ENCODE measurements around the gene AQP9.

The AQP9 gene

DNA sequence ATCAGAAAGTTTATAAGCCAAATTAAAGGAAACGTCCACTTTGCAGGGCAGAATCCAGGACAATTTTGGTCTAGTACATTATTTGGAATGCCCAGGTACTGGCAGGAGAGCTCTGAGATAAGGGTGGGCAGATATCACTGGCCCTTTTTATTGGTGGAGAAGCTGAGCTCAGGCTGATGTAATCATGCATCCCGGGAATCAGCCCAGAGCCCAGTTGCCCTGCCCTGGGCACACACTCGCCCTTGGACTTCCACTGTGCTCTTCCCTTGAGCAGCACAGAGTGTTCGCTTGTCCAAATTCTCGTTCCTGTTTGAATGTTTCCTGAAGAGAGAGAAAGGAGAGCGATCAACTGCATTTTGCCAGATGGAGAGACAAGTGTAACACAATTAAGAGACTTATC, 3.7 kb downstream of the AQP9 start:
- DNase-seq: no peak

DNA sequence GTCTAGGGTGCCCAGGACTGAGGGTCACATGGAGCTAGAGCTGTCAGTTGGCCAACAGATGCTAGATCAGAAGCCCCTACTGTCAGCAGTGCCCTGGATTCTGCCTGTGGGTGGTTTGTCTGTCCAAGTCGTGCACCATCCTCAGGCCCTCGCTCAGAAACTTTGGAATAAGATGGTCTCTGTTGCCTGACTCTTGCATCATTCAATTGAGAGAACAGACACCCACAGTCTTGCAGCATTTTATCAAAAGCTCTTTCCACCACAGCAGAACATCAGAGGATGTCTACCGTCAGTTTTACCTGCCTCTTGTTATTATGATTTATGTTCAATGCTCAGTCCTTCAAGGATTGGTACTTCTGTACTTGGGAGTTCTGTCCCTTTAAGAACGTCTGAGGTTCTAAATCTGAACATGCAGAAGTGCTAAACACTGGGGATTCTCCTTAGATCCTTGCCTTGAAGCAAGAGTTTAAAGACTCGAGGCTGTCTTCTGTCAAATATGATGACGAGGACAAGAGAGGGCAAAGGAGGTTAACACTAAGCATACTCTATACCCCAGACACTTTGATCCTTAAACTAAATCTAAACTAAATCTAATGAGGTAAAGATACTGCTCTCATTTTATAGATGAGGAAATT, 4.8 kb downstream of the AQP9 start:
- no peak for DNase-seq

- DNase-seq: no peak
These were observed 7.4 kb downstream of the AQP9 start for GRCh38 chr15:58145606-58146005.

- no peak for DNase-seq
These were observed 8.0 kb downstream of the AQP9 start for GRCh38 chr15:58146211-58146610.

DNA sequence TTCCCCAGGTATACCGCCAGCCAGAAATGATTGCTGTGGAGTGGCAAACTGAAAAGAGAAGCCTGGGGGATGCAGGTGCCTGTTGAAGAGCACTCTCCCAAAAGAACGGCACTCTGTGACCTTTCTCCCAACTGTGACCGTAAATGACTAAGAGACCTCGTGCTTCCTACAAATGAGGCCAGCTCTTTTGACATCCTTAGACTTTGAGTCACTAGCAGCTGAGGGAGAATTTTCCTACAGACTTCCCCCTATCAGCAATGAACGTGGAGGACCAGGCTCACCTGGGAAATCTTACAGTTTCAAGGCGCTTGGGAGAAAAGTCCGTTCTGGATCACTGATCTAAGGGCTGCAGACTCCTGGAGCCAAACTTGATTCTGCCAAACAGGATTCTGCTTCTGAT, 8.6 kb downstream of the AQP9 start:
- no peak for DNase-seq

- DNase-seq: no peak
These were observed 9.0 kb downstream of the AQP9 start for GRCh38 chr15:58147171-58147611.

DNA sequence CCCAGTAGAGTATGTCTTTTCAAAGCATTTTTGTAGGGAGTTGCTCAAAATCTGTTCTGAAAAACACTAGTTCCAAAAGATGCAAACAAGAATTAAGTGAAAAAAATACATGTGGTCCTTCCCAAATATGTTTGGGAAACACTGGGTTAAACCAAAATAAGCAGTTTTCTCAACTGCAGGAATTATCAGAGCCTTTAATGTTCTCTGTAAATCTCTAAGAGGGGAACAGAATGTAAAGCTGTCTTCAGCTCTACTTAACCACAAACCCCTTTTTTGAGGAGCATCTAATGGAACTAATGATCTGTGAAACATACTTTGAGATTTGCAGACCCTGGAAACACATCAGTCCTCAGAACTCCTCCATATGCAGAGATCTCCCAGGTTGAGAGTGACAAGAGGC, 9.9 kb downstream of the AQP9 start:
- DNase-seq: no peak

DNA sequence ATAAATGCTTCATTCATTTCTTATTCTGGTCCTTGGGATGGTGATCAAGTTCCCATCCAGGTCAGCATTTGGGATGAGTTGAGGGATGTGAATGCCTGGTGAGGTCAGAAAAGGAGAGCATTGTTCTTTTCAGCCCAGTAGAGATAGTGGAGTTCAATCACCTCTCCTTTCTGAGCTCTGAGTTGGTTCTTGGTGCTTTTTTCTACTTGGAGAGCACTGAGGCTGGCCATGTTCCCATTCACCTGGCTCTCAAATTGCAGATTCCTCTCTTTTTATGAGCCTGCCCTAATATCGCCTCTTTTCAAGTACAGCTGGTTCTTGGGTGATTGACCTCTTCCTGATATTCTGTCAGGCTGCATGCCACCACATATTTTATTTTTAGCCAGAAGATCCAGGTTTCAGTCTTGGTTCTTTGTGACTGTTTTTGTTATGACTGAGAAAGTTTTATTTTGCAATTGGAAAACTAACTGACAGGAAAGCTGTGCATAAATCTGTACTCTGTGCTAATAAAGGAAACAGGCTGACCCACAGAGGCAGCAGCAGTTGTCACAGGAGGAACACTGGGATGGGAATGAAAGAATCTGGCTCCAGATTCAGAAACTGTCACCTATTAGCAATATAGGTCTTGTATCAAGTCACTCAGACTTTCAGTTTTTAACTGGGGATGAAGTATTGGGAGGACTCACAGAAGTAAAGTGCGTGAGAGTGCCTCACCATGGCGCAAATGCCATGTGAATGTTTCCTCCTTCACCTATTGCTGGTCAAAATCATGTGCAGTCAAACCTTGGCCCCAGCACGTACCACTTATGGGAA, 10.7 kb downstream of the AQP9 start:
- no peak for DNase-seq

DNA sequence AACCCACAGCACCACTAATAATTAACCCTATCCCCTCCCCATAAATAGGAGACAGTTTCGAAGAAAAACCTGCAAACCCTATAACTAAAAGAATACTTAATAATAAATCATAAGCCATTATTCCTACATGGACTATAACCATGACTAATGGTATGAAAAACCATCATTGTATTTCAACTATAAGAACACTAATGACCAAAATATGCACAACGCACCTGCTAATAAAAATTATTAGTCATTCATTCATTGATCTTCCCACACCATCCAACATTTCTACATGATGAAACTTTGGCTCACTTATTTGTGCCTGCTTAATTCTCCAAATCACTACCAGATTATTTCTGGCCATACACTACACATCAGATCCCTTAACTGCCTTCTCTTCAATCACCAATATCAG, 16.6 kb downstream of the AQP9 start:
- DNase-seq: no peak

GRCh38 chr15:58159827-58160386, 21.7 kb downstream of the AQP9 start:
- DNase-seq: no peak

GRCh38 chr15:58161436-58161930, 23.3 kb downstream of the AQP9 start:
- no peak for DNase-seq

DNA sequence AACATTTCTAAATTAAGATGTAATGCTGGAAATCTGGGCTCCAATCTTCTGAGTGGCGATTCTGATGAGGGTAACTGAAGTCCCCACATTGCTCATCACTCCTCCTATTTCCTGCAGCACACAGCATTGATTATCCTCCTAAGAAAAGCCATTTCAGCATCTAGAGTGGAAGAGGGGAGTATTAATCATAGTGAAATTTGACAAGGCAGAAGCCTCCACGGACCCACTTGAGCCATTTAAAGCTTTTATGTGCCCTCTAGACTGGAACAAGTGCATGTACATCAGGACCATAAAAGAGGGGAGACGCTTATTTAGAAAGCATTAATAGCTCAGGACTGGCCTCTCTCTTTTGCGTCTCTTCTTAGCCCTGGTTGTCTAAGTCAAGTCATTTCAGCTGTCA, 25.8 kb downstream of the AQP9 start:
- DNase-seq: no peak

GRCh38 chr15:58164926-58165325, 26.7 kb downstream of the AQP9 start:
- no peak for DNase-seq

GRCh38 chr15:58165661-58166060, 27.5 kb downstream of the AQP9 start:
- no peak for DNase-seq

DNA sequence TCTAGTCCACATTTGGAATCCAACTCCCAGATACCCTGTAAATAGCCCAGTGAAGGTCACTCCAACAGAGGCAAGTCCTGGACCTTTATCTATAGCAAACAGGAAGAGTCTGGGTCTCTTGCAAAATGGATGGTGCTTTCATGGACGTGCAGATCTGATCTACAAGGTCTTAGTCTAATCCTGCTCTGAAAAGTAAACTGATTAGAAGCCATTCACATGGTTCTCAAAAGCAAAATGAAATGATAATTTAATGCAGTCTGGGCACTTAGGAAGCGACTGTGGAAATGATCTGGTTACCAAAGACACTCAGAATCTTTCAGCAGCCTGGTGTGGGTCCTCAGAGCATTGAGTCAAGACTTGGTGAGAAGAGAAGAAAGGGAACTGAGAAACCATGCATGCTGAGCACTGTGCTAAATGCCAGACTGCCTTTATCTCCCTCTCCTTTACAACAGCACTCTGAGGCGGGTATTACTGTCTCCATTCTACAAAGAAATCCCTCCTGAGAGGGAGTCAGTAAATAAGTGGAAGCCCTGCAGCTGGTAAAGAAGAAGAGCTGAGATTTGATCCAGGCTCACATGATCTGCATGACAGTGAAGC, 29.0 kb downstream of the AQP9 start:
- no peak for DNase-seq

DNA sequence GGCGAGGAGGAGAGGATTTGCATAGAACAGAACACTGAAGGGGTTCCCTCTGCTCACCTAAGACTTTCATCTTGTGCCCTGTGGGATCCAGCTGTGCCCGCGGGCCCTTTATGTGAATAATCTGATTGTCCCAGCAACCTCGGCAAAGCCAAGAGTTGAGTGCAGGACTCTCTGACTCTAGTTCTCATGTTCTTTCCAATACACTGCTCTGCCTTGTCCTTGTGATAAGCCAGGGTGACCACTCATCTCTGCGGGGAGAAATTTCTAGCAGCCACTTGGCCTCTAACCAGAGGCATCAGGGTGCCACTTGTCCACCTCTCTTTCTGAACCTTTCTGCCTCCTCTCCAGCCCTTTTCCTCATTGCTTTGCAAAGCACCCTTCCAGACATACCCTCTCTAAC, 31.8 kb downstream of the AQP9 start:
- no peak for DNase-seq

DNA sequence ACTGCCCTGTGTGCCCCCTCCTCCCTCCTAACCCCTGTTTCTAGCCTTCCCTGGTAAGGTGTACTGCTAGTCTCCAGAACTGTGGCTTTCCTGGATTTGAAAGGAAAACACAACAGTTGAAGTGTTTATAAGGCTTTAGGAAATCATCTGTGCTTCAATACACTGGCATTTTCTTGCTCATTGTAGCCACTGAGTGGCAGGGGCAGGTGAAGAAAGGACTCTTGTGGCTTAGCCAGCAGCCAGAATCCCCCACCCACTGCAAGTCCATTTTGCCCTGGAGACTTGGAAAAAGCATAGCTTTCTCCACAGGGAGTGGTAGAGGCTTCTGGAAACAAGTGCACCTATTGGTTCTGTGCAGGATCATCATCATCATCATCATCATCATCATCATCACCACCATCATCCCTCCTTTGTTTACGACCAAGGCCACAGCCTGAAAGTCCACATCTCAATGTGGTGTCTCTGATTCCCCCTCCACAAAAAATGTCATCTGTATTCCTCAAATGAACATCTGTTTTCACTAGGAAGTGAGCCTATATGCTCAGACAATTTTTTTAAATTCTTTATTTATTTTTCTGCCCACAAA, 33.4 kb downstream of the AQP9 start:
- DNase-seq: no peak

DNA sequence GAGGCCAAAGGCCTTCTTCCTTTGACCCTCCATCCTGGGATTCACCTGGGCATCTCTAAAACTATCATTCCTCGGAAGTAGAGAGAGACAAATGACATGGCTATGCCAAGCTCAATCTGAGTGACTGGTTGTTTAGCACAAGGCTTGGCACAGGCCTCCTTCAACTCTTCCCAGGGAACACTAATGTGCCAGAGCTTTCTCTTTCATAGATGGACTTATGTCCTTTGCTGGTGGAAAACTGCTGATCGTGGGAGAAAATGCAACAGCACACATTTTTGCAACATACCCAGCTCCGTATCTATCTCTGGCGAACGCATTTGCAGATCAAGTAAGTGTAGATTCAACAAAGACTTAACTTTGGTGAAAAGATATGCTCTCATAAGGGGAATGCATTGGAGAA, 36.5 kb downstream of the AQP9 start:
- no peak for DNase-seq

GRCh38 chr15:58175955-58176354, 37.8 kb downstream of the AQP9 start:
- no peak for DNase-seq

- DNase-seq: no peak
These were observed 40.5 kb downstream of the AQP9 start for GRCh38 chr15:58178668-58179067.

GRCh38 chr15:58179206-58179605, 41.0 kb downstream of the AQP9 start:
- DNase-seq: no peak

GRCh38 chr15:58179741-58180381, 41.7 kb downstream of the AQP9 start:
- DNase-seq: no peak

Data from NCI-H526 (cell line).